ENCODE data around the gene ZNF329.

Gene ZNF329

DNA sequence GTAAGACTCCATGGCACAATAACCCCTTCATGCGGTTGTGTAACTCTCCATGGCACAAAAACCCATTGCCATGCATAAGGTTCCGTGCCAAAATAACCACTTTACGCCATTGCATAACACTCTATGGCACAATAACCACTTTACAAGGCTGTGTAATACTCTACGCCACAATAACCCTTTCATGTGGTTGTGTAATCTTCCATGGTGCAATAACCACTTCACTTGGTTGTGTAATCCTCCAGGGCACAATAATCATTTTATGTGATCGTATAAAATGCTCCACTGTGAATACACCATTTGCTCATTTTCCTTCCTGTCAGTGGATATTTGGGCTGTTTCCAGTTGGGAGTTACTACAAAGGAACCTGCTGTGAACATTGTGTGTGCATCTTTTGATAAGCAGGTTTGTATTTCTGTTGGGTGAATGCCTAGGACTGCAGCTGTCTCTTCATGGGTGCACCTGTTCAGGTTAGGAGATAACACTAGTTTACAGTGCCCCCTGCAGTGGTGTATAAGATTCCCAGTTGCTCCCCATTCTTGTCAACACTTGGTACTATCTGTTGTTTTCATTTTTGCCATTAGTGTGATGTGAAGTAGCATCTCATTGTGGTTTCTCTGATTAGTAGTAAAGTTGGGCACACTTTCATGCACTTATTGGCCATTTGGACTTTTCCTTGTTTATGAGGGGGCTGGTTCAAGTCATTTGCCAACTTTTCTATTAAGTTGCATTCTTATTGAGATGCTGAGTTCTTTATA lies 31.4 kb downstream of the ZNF329 start:
- no peak overlapping the region for H3K4me3 ChIP-seq (ENCODE audit: low read length in 2 of 2)
- peaks cover 45 to 78% of the 10 kb centered on the region in 2 donors for H3K9me3 ChIP-seq (ENCODE audit: control insufficient read depth in 2 of 2, low read length in 2 of 2)

GRCh38 chr19:58117841-58118575 lies 32.6 kb downstream of the ZNF329 start:
- H3K9ac ChIP-seq (ENCODE audit: low read length in 2 of 2), result no peak overlapping the region
- H3K9me3 ChIP-seq (ENCODE audit: control insufficient read depth in 2 of 2, low read length in 2 of 2), result peaks cover 45 to 75% of the 10 kb centered on the region in 2 donors
- no peak overlapping the region for H3K4me3 ChIP-seq (ENCODE audit: low read length in 2 of 2)
- no peaks in the 10 kb centered on the region for H3K36me3 ChIP-seq (ENCODE audit: control insufficient read depth in 2 of 2, insufficient read depth in 2 of 2, low read length in 2 of 2)
- H3K4me1 ChIP-seq (ENCODE audit: control insufficient read depth, insufficient read depth, low read length), result no peaks in the 10 kb centered on the region
- no peak overlapping the region for H3K27ac ChIP-seq (ENCODE audit: low read length)
- peaks cover 3 to 6% of the 10 kb centered on the region in 2 donors for H3K27me3 ChIP-seq (ENCODE audit: control insufficient read depth in 1 of 2, insufficient read depth in 2 of 2, low read length in 2 of 2)

More for the DNA sequence above, 31.4 kb downstream of the ZNF329 start:
- Histone ChIP-seq H3K36me3 (ENCODE audit: control insufficient read depth in 2 of 2, insufficient read depth in 2 of 2, low read length in 2 of 2) (no peaks in the 10 kb centered on the region), H3K4me1 (ENCODE audit: control insufficient read depth, insufficient read depth, low read length) (no peaks in the 10 kb centered on the region), H3K27me3 (ENCODE audit: control insufficient read depth in 1 of 2, insufficient read depth in 2 of 2, low read length in 2 of 2) (peaks cover 3 to 6% of the 10 kb centered on the region in 2 donors), H3K27ac (ENCODE audit: low read length) (no peak overlapping the region), H3K9ac (ENCODE audit: low read length in 2 of 2) (no peak overlapping the region)

GRCh38 chr19:58108546-58108817 lies 42.1 kb downstream of the ZNF329 start:
- peaks cover 37 to 54% of the 10 kb centered on the region in 2 donors for H3K9me3 ChIP-seq (ENCODE audit: control insufficient read depth in 2 of 2, low read length in 2 of 2)

GRCh38 chr19:58107778-58108545 lies 42.6 kb downstream of the ZNF329 start:
- H3K27ac ChIP-seq (ENCODE audit: low read length), result no peak overlapping the region
- no peak overlapping the region for H3K9ac ChIP-seq (ENCODE audit: low read length in 2 of 2)
- peaks cover 37 to 48% of the 10 kb centered on the region in 2 donors for H3K9me3 ChIP-seq (ENCODE audit: control insufficient read depth in 2 of 2, low read length in 2 of 2)
- no peaks in the 10 kb centered on the region for H3K27me3 ChIP-seq (ENCODE audit: control insufficient read depth in 1 of 2, insufficient read depth in 2 of 2, low read length in 2 of 2)
- peak overlapping the region in 1 of 2 donors; percentile 36 for H3K4me3 ChIP-seq (ENCODE audit: low read length in 2 of 2)
- H3K36me3 ChIP-seq (ENCODE audit: control insufficient read depth in 2 of 2, insufficient read depth in 2 of 2, low read length in 2 of 2), result no peaks in the 10 kb centered on the region
- H3K4me1 ChIP-seq (ENCODE audit: control insufficient read depth, insufficient read depth, low read length), result no peaks in the 10 kb centered on the region

More at GRCh38 chr19:58108546-58108817, 42.1 kb downstream of the ZNF329 start:
- Histone ChIP-seq H3K4me1 (ENCODE audit: control insufficient read depth, insufficient read depth, low read length) (no peaks in the 10 kb centered on the region), H3K36me3 (ENCODE audit: control insufficient read depth in 2 of 2, insufficient read depth in 2 of 2, low read length in 2 of 2) (no peaks in the 10 kb centered on the region), H3K9ac (ENCODE audit: low read length in 2 of 2) (no peak overlapping the region), H3K4me3 (ENCODE audit: low read length in 2 of 2) (no peak overlapping the region), H3K27me3 (ENCODE audit: control insufficient read depth in 1 of 2, insufficient read depth in 2 of 2, low read length in 2 of 2) (no peaks in the 10 kb centered on the region), H3K27ac (ENCODE audit: low read length) (no peak overlapping the region)

- Histone ChIP-seq H3K27me3 (ENCODE audit: control insufficient read depth in 1 of 2, insufficient read depth in 2 of 2, low read length in 2 of 2) (no peaks in the 10 kb centered on the region), H3K36me3 (ENCODE audit: control insufficient read depth in 2 of 2, insufficient read depth in 2 of 2, low read length in 2 of 2) (peaks cover 0 to 2% of the 10 kb centered on the region in 2 donors), H3K4me1 (ENCODE audit: control insufficient read depth, insufficient read depth, low read length) (peaks cover 19% of the 10 kb centered on the region), H3K4me3 (ENCODE audit: low read length in 2 of 2) (peak overlapping the region; percentile 61 to 98), H3K9ac (ENCODE audit: low read length in 2 of 2) (peak overlapping the region; percentile 82 to 100), H3K9me3 (ENCODE audit: control insufficient read depth in 2 of 2, low read length in 2 of 2) (peaks cover 0 to 32% of the 10 kb centered on the region in 2 donors), H3K27ac (ENCODE audit: low read length) (peak overlapping the region; percentile 99)
Observed at GRCh38 chr19:58098682-58098998, 51.9 kb downstream of the ZNF329 start.

DNA sequence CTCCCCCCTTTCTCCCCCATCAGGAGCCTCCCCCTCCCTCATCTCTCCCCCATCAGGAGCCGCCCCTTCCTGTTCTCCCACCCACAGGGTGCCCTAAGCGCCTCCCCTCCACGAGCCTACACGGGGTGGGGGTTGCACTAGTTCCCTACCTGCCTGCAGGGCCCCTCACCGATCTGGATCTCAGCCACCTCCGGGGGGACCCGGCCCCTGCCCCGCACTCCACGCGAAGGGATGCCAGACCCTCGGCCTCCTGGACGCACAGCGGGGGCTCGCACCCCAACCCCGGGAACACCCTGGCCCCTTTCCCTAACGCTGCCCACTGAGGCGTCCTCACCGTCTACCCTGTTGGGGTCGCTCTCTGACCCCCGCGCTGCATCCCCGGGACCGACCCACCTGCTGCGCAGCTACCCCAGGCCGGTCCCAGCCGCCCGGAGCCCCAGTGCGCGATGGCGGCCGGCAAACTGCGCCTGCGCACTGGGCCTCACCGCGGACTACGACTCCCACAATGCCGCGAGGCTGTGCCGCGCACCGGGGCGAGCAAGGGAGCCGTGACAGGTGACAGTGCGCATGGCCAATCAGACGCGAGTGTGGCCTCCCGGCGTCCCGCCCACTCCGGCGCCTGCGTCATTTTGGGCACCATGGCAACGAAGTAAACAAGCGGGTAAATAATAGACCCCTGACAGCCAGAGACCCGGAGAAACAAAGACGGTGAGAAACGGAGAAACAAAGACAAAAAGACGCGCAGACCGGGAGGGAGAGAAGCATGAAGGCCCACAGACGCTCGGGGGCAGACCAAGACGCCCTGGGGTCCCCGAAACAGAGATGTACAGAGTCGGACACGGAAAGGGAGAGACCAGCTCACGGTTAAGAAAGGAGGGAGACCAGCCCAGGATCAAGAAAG lies 52.6 kb downstream of the ZNF329 start, which contains the start of gene ZSCAN18:
Gene ZSCAN18 (minus strand): TSS at position 451 of the 901 bp plus-strand sequence. CDS start 7,964 bp downstream, outside the sequence.
- H3K27ac ChIP-seq (ENCODE audit: low read length), result peak within 1 kb of the TSS; percentile 99
- peaks cover 0 to 37% of the 10 kb centered on the region in 2 donors for H3K9me3 ChIP-seq (ENCODE audit: control insufficient read depth in 2 of 2, low read length in 2 of 2)
- peaks cover 0 to 2% of the 10 kb centered on the region in 2 donors for H3K36me3 ChIP-seq (ENCODE audit: control insufficient read depth in 2 of 2, insufficient read depth in 2 of 2, low read length in 2 of 2)
- no peaks in the 10 kb centered on the region for H3K27me3 ChIP-seq (ENCODE audit: control insufficient read depth in 1 of 2, insufficient read depth in 2 of 2, low read length in 2 of 2)
- H3K9ac ChIP-seq (ENCODE audit: low read length in 2 of 2), result peak within 1 kb of the TSS; percentile 82 to 100
- peaks cover 19% of the 10 kb centered on the region for H3K4me1 ChIP-seq (ENCODE audit: control insufficient read depth, insufficient read depth, low read length)
- H3K4me3 ChIP-seq (ENCODE audit: low read length in 2 of 2), result peak within 1 kb of the TSS; percentile 61 to 98

- Histone ChIP-seq H3K27ac (ENCODE audit: low read length) (no peak overlapping the region), H3K4me3 (ENCODE audit: low read length in 2 of 2) (peak overlapping the region; percentile 61 to 98), H3K27me3 (ENCODE audit: control insufficient read depth in 1 of 2, insufficient read depth in 2 of 2, low read length in 2 of 2) (no peaks in the 10 kb centered on the region), H3K9ac (ENCODE audit: low read length in 2 of 2) (peak overlapping the region; percentile 64 to 82), H3K36me3 (ENCODE audit: control insufficient read depth in 2 of 2, insufficient read depth in 2 of 2, low read length in 2 of 2) (peaks cover 0 to 2% of the 10 kb centered on the region in 2 donors), H3K4me1 (ENCODE audit: control insufficient read depth, insufficient read depth, low read length) (peaks cover 19% of the 10 kb centered on the region), H3K9me3 (ENCODE audit: control insufficient read depth in 2 of 2, low read length in 2 of 2) (peaks cover 0 to 41% of the 10 kb centered on the region in 2 donors)
Observed at GRCh38 chr19:58097349-58097748, 53.2 kb downstream of the ZNF329 start.

GRCh38 chr19:58096884-58097283 lies 53.7 kb downstream of the ZNF329 start:
- H3K9ac ChIP-seq (ENCODE audit: low read length in 2 of 2), result peak overlapping the region; percentile 64 to 82

DNA sequence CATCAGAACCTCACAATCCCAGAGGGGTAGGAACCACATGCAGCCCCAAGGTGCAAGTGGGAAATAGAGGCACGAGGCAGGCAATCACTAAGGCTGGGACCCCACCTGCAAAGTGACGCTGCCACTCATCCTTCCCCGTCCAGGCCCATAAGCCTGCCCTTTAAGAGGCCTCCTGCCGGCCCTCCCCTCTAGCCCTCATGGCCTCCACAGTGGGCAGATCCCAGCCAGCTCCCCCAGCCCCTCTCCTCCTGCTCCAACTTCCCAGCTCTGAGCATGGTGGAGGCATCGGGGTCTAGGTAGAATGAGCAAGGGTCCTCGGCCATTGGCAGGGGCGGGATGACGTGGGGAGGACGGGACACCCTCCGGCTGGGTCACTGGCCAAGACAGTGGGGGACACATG lies 55.3 kb downstream of the ZNF329 start:
- Histone ChIP-seq H3K4me3 (ENCODE audit: low read length in 2 of 2) (peak overlapping the region in 1 of 2 donors; percentile 15), H3K4me1 (ENCODE audit: control insufficient read depth, insufficient read depth, low read length) (peaks cover 19% of the 10 kb centered on the region), H3K27ac (ENCODE audit: low read length) (no peak overlapping the region), H3K9ac (ENCODE audit: low read length in 2 of 2) (no peak overlapping the region), H3K27me3 (ENCODE audit: control insufficient read depth in 1 of 2, insufficient read depth in 2 of 2, low read length in 2 of 2) (no peaks in the 10 kb centered on the region), H3K36me3 (ENCODE audit: control insufficient read depth in 2 of 2, insufficient read depth in 2 of 2, low read length in 2 of 2) (peaks cover 0 to 7% of the 10 kb centered on the region in 2 donors), H3K9me3 (ENCODE audit: control insufficient read depth in 2 of 2, low read length in 2 of 2) (peaks cover 0 to 42% of the 10 kb centered on the region in 2 donors)

More at GRCh38 chr19:58096884-58097283, 53.7 kb downstream of the ZNF329 start:
- Histone ChIP-seq H3K36me3 (ENCODE audit: control insufficient read depth in 2 of 2, insufficient read depth in 2 of 2, low read length in 2 of 2) (peaks cover 0 to 3% of the 10 kb centered on the region in 2 donors), H3K27ac (ENCODE audit: low read length) (no peak overlapping the region), H3K9me3 (ENCODE audit: control insufficient read depth in 2 of 2, low read length in 2 of 2) (peaks cover 0 to 43% of the 10 kb centered on the region in 2 donors), H3K4me3 (ENCODE audit: low read length in 2 of 2) (peak overlapping the region; percentile 61 to 98), H3K27me3 (ENCODE audit: control insufficient read depth in 1 of 2, insufficient read depth in 2 of 2, low read length in 2 of 2) (no peaks in the 10 kb centered on the region), H3K4me1 (ENCODE audit: control insufficient read depth, insufficient read depth, low read length) (peaks cover 19% of the 10 kb centered on the region)

Measured in stomach smooth muscle (tissue), 2 donors.